EH (cell line): Measurements from ENCODE around the gene MTFR1L.

Source experiments
- DNase-seq: peaks from one replicate; pipeline ENCODE4 v3.0.0-alpha.2; 2015; ENCODE audit warnings: low read depth

Gene MTFR1L

GRCh38 chr1:25878690-25879089 lies 58.9 kb downstream of the MTFR1L start:
- no peak for DNase-seq

GRCh38 chr1:25879675-25880074 lies 59.9 kb downstream of the MTFR1L start:
- no peak for DNase-seq

GRCh38 chr1:25880518-25880917 lies 60.8 kb downstream of the MTFR1L start:
- no peak for DNase-seq

- DNase-seq = no peak
Observed at GRCh38 chr1:25881266-25881665, 61.5 kb downstream of the MTFR1L start.
